Esophagus muscularis mucosa (tissue), 4 donors: ENCODE measurements around the gene PDE4D.

Experiments used
- EP300 ChIP-seq: sonication (generic); formaldehyde crosslinking; IDR thresholded peaks from one replicate; pipeline ENCODE4 v1.6.1; 2017; ENCODE audit warnings: antibody characterized with exemption
- POLR2A ChIP-seq: fragments of 450-650 bp; IDR thresholded peaks from one replicate; pipeline ENCODE4 v1.6.1; 2017; ENCODE audit warnings: antibody characterized with exemption, moderate library complexity, mild to moderate bottlenecking, low read depth
- TF ChIP-seq, protein P1 (sequence below), 3 experiments: fragments of 200-600 bp in 2 of 3; fragments of 450-650 bp in 1 of 3; sonication (generic) in 2 of 3; IDR thresholded peaks; one replicate each; pipeline ENCODE4 v1.5.1; 2017 to 2019; ENCODE audit warnings: antibody characterized with exemption in 3 of 3, mild to moderate bottlenecking in 2 of 3, moderate library complexity in 1 of 3

DNA sequence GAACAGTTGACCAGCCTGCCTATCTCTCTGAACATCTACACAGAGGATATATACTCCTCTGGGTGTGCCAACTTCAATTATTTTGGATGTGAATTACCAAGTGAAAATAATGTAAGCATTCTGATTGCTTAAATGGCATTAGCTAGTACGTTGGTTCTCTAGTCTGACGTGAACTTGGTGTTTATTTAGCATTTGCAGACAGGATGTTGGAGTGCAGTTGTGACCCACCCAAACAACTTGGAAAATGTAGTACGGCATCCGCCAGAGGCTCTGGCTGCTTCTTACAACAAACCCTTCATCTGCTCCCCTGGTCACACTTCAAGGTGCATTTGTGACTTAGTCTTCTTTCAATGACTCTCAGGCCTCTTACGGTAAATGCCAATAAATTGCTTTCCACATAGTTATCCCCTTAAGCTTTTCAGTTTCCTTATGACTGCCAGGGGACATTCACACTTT, 616.6 kb downstream of the PDE4D start:
- TF ChIP-seq, protein P1, sequence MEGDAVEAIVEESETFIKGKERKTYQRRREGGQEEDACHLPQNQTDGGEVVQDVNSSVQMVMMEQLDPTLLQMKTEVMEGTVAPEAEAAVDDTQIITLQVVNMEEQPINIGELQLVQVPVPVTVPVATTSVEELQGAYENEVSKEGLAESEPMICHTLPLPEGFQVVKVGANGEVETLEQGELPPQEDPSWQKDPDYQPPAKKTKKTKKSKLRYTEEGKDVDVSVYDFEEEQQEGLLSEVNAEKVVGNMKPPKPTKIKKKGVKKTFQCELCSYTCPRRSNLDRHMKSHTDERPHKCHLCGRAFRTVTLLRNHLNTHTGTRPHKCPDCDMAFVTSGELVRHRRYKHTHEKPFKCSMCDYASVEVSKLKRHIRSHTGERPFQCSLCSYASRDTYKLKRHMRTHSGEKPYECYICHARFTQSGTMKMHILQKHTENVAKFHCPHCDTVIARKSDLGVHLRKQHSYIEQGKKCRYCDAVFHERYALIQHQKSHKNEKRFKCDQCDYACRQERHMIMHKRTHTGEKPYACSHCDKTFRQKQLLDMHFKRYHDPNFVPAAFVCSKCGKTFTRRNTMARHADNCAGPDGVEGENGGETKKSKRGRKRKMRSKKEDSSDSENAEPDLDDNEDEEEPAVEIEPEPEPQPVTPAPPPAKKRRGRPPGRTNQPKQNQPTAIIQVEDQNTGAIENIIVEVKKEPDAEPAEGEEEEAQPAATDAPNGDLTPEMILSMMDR (IDR thresholded peaks at IDR 0.05), result no peak
- TF ChIP-seq POLR2A (no peak), EP300 (no peak)
